Activated CD4-positive, alpha-beta memory T cell treated with anti-CD3 and anti-CD28 coated beads for 36 hours (primary cell): ENCODE measurements around the gene RCSD1. TPM values are rescaled to one million over a fixed set of nuclear protein-coding genes. Genes with fewer than 3 reads are reported as not detected.

Source experiments
- CTCF ChIA-PET: fragments of 350-600 bp; sonication (Branson Sonifier 250); formaldehyde crosslinking; loops from one replicate; lab custom pipeline; 2021; ENCODE audit warnings: antibody characterized with exemption, inconsistent platforms; lab: Charles Lee
- POLR2A ChIA-PET: fragments of 350-600 bp; sonication (Branson Sonifier 250); formaldehyde crosslinking; loops from one replicate; lab custom pipeline; 2021; ENCODE audit warnings: antibody characterized with exemption; lab: Charles Lee
- DNase-seq: peaks from one replicate; pipeline ENCODE4 v3.0.0-alpha.2; 2020
- H3K27ac Mint-ChIP-seq: one replicate; pipeline ENCODE4 v1.8.0; 2021; ENCODE audit warnings: mixed read lengths
- H3K27me3 Mint-ChIP-seq: one replicate; pipeline ENCODE4 v1.8.0; 2021; ENCODE audit warnings: mixed read lengths
- H3K36me3 Mint-ChIP-seq: one replicate; pipeline ENCODE4 v1.8.0; 2021; ENCODE audit warnings: mixed read lengths
- H3K4me1 Mint-ChIP-seq: one replicate; pipeline ENCODE4 v1.8.0; 2021; ENCODE audit warnings: low read depth, mixed read lengths
- H3K4me3 Mint-ChIP-seq: one replicate; pipeline ENCODE4 v1.8.0; 2021; ENCODE audit warnings: mild to moderate bottlenecking, mixed read lengths
- H3K9me3 Mint-ChIP-seq: one replicate; pipeline ENCODE4 v1.8.0; 2021; ENCODE audit warnings: mixed read lengths
- intact Hi-C: fragments of 100-400 bp; cut with micrococcal nuclease; formaldehyde crosslinking; loops from one replicate; pipeline ENCODE4 v1.15.1; 2023
- total RNA-seq, 2 experiments: library from RNA; stranded (reverse); gene quantifications; one replicate each; pipeline ENCODE4 v1.2.3, GENCODE V29; 2021

The RCSD1 gene
- 10 to 100 TPM; 61.7 to 65.8 TPM for total RNA-seq

GRCh38 chr1:167629681-167630567, at the start of gene RCSD1:
TSS of gene RCSD1 (plus strand) at chr1:167630232. CDS start at chr1:167630424, 192 bp downstream.
- H3K27ac Mint-ChIP-seq: peak within 1 kb of the TSS; percentile 99
- peaks cover 32% of the 10 kb centered on the region for H3K36me3 Mint-ChIP-seq
- H3K4me1 Mint-ChIP-seq: peaks cover 59% of the 10 kb centered on the region
- H3K4me3 Mint-ChIP-seq: peak within 1 kb of the TSS; percentile 93
- CTCF ChIA-PET: interaction anchor here (1.7 to 4.3 kb wide), 3 partner anchors 29 to 85 kb away, joined by 11 to 27 read pairs (median 15); no protein-coding TSS in a partner anchor
- DNase-seq: peak; percentile 77
- intact Hi-C loops: loop anchor here (2.0 to 5.0 kb wide), 5 partner anchors 77 to 408 kb away; partner anchors contain the start of genes CREG1, DCAF6, MPC2 and POU2F1
- H3K27me3 Mint-ChIP-seq: no peaks in the 10 kb centered on the region
- peaks cover 6% of the 10 kb centered on the region for H3K9me3 Mint-ChIP-seq
- POLR2A ChIA-PET: interaction anchor here (1.3 to 3.9 kb wide), 6 partner anchors 12 to 218 kb away, joined by 3 to 23 read pairs (median 10); no protein-coding TSS in a partner anchor

- no peak overlapping the region for H3K27ac Mint-ChIP-seq
- no peaks in the 10 kb centered on the region for H3K36me3 Mint-ChIP-seq
- no peaks in the 10 kb centered on the region for H3K27me3 Mint-ChIP-seq
- no peak overlapping the region for H3K4me3 Mint-ChIP-seq
- CTCF ChIA-PET: interaction anchor here (1.0 kb wide), 1 partner anchor 106 kb away, joined by 3 read pairs; no protein-coding TSS in a partner anchor
- no peak for DNase-seq
- POLR2A ChIA-PET: interaction anchor here (0.5 kb wide), 1 partner anchor 177 kb away, joined by 3 read pairs; no protein-coding TSS in a partner anchor
- H3K9me3 Mint-ChIP-seq: no peaks in the 10 kb centered on the region
- intact Hi-C loops: no loop called here
- H3K4me1 Mint-ChIP-seq: no peaks in the 10 kb centered on the region
These were observed 48.0 kb upstream of the RCSD1 start for GRCh38 chr1:167582064-167582463.

GRCh38 chr1:167582722-167583121, 47.3 kb upstream of the RCSD1 start:
- H3K4me3 Mint-ChIP-seq: no peak overlapping the region
- no peak for DNase-seq
- no peak overlapping the region for H3K27ac Mint-ChIP-seq
- ChIA-PET CTCF (interaction anchor here (1.0 kb wide), 1 partner anchor 105 kb away, joined by 3 read pairs; no protein-coding TSS in a partner anchor), POLR2A (interaction anchor here (1.2 kb wide), 1 partner anchor 25 kb away, joined by 3 read pairs; no protein-coding TSS in a partner anchor)
- no peaks in the 10 kb centered on the region for H3K9me3 Mint-ChIP-seq
- H3K36me3 Mint-ChIP-seq: no peaks in the 10 kb centered on the region
- H3K4me1 Mint-ChIP-seq: no peaks in the 10 kb centered on the region
- no peaks in the 10 kb centered on the region for H3K27me3 Mint-ChIP-seq
- intact Hi-C loops: no loop called here

GRCh38 chr1:167584581-167584980, 45.5 kb upstream of the RCSD1 start:
- H3K4me3 Mint-ChIP-seq: no peak overlapping the region
- CTCF ChIA-PET: interaction anchor here (1.2 kb wide), 1 partner anchor 9 kb away, joined by 3 read pairs; no protein-coding TSS in a partner anchor
- no peak for DNase-seq
- H3K36me3 Mint-ChIP-seq: no peaks in the 10 kb centered on the region
- H3K9me3 Mint-ChIP-seq: no peaks in the 10 kb centered on the region
- intact Hi-C loops: no loop called here
- H3K4me1 Mint-ChIP-seq: no peaks in the 10 kb centered on the region
- POLR2A ChIA-PET: no interaction called here
- no peak overlapping the region for H3K27ac Mint-ChIP-seq
- H3K27me3 Mint-ChIP-seq: no peaks in the 10 kb centered on the region

GRCh38 chr1:167587342-167587741, 42.7 kb upstream of the RCSD1 start:
- Mint-ChIP-seq H3K4me3 (no peak overlapping the region), H3K36me3 (no peaks in the 10 kb centered on the region), H3K9me3 (no peaks in the 10 kb centered on the region), H3K27ac (no peak overlapping the region), H3K27me3 (no peaks in the 10 kb centered on the region), H3K4me1 (no peaks in the 10 kb centered on the region)
- CTCF ChIA-PET: interaction anchor here (1.5 kb wide), 1 partner anchor 101 kb away, joined by 4 read pairs; no protein-coding TSS in a partner anchor
- POLR2A ChIA-PET: no interaction called here
- intact Hi-C loops: no loop called here
- no peak for DNase-seq

- Mint-ChIP-seq H3K27me3 (no peaks in the 10 kb centered on the region), H3K9me3 (no peaks in the 10 kb centered on the region), H3K4me1 (no peaks in the 10 kb centered on the region), H3K36me3 (no peaks in the 10 kb centered on the region), H3K4me3 (no peak overlapping the region), H3K27ac (no peak overlapping the region)
- intact Hi-C loops: no loop called here
- ChIA-PET POLR2A (no interaction called here), CTCF (interaction anchor here (1.5 kb wide), 1 partner anchor 100 kb away, joined by 4 read pairs; no protein-coding TSS in a partner anchor)
- no peak for DNase-seq
These were observed 42.2 kb upstream of the RCSD1 start for GRCh38 chr1:167587872-167588271.

- Mint-ChIP-seq H3K27ac (no peak overlapping the region), H3K27me3 (no peaks in the 10 kb centered on the region), H3K4me1 (peaks cover 1% of the 10 kb centered on the region), H3K4me3 (no peak overlapping the region), H3K36me3 (no peaks in the 10 kb centered on the region), H3K9me3 (no peaks in the 10 kb centered on the region)
- no peak for DNase-seq
- POLR2A ChIA-PET: no interaction called here
- intact Hi-C loops: no loop called here
- CTCF ChIA-PET: interaction anchor here (1.2 kb wide), 1 partner anchor 33 kb away, joined by 3 read pairs; no protein-coding TSS in a partner anchor
These were observed 41.7 kb upstream of the RCSD1 start for GRCh38 chr1:167588361-167588760.

GRCh38 chr1:167592475-167592874, 37.6 kb upstream of the RCSD1 start:
- POLR2A ChIA-PET: no interaction called here
- Mint-ChIP-seq H3K4me3 (no peak overlapping the region), H3K27me3 (no peaks in the 10 kb centered on the region), H3K27ac (no peak overlapping the region), H3K36me3 (no peaks in the 10 kb centered on the region), H3K9me3 (no peaks in the 10 kb centered on the region), H3K4me1 (peaks cover 1% of the 10 kb centered on the region)
- intact Hi-C loops: no loop called here
- CTCF ChIA-PET: interaction anchor here (0.7 to 3.8 kb wide), 3 partner anchors 37 to 95 kb away, joined by 3 to 20 read pairs (median 3); no protein-coding TSS in a partner anchor
- DNase-seq: no peak

- Mint-ChIP-seq H3K27ac (no peak overlapping the region), H3K4me3 (no peak overlapping the region), H3K4me1 (peaks cover 1% of the 10 kb centered on the region), H3K9me3 (no peaks in the 10 kb centered on the region), H3K27me3 (no peaks in the 10 kb centered on the region), H3K36me3 (no peaks in the 10 kb centered on the region)
- intact Hi-C loops: no loop called here
- CTCF ChIA-PET: interaction anchor here (1.3 to 3.8 kb wide), 3 partner anchors 9 to 94 kb away, joined by 3 to 20 read pairs (median 5); no protein-coding TSS in a partner anchor
- POLR2A ChIA-PET: no interaction called here
- DNase-seq: no peak
These were observed 36.2 kb upstream of the RCSD1 start for GRCh38 chr1:167593860-167594259.

- ChIA-PET POLR2A (no interaction called here), CTCF (interaction anchor here (1.1 to 3.8 kb wide), 3 partner anchors 39 to 93 kb away, joined by 3 to 20 read pairs (median 5); no protein-coding TSS in a partner anchor)
- H3K27ac Mint-ChIP-seq: no peak overlapping the region
- peaks cover 3% of the 10 kb centered on the region for H3K4me1 Mint-ChIP-seq
- DNase-seq: no peak
- H3K27me3 Mint-ChIP-seq: no peaks in the 10 kb centered on the region
- intact Hi-C loops: no loop called here
- H3K9me3 Mint-ChIP-seq: no peaks in the 10 kb centered on the region
- H3K4me3 Mint-ChIP-seq: no peak overlapping the region
- H3K36me3 Mint-ChIP-seq: no peaks in the 10 kb centered on the region
These were observed 35.2 kb upstream of the RCSD1 start for GRCh38 chr1:167594822-167595221.

GRCh38 chr1:167599957-167600581, 30.0 kb upstream of the RCSD1 start:
- no peaks in the 10 kb centered on the region for H3K9me3 Mint-ChIP-seq
- H3K4me3 Mint-ChIP-seq: peak overlapping the region; percentile 61
- no peaks in the 10 kb centered on the region for H3K27me3 Mint-ChIP-seq
- POLR2A ChIA-PET: interaction anchor here (1.0 to 2.0 kb wide), 6 partner anchors 28 to 200 kb away, joined by 3 to 21 read pairs (median 10); no protein-coding TSS in a partner anchor
- DNase-seq: peak; percentile 53
- CTCF ChIA-PET: interaction anchor here (0.6 to 5.7 kb wide), 36 partner anchors 9 to 482 kb away, joined by 3 to 227 read pairs (median 6); partner anchors contain the start of genes CREG1 and RCSD1
- peaks cover 37% of the 10 kb centered on the region for H3K4me1 Mint-ChIP-seq
- peak overlapping the region; percentile 64 for H3K27ac Mint-ChIP-seq
- H3K36me3 Mint-ChIP-seq: no peaks in the 10 kb centered on the region
- intact Hi-C loops: loop anchor here (1.0 to 2.0 kb wide), 6 partner anchors 28 to 483 kb away; no protein-coding TSS in a partner anchor
